Body of pancreas (tissue), 4 donors: ENCODE data around the gene SKAP1.

Experiments
- POLR2A ChIP-seq, 3 donors: fragments of 450-650 bp; IDR thresholded peaks; one replicate each; pipeline ENCODE4 v1.6.1; 2016; ENCODE audit warnings: antibody characterized with exemption in 3 of 3, mild to moderate bottlenecking in 2 of 3
- TF ChIP-seq, protein P1 (sequence below), 7 experiments: fragments of 450-650 bp in 4 of 7; fragments of 200-600 bp in 3 of 7; sonication (generic) in 3 of 7; IDR thresholded peaks; one replicate each; pipeline ENCODE4 v1.5.1; 2016 to 2019; ENCODE audit warnings: antibody characterized with exemption in 7 of 7

DNA sequence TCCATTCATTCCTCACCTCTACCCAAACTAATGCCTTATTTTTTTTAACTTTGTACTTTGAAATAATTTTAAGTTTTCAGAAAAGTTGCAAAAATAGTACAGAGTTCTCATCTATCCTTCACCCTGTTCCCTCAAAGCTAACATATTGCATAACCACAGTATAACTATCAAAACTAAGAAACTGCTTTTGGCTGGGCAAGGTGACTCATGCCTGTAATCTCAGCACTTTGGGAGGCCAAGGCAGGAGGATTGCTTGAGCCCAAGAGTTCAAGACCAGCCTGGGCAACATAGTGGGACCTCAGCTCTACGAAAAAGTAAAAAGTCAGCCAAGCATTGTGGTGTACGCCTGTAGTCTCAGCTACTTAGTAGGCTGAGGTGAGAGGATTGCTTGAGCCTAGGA, 147.7 kb downstream of the SKAP1 start:
- TF ChIP-seq, protein P1, sequence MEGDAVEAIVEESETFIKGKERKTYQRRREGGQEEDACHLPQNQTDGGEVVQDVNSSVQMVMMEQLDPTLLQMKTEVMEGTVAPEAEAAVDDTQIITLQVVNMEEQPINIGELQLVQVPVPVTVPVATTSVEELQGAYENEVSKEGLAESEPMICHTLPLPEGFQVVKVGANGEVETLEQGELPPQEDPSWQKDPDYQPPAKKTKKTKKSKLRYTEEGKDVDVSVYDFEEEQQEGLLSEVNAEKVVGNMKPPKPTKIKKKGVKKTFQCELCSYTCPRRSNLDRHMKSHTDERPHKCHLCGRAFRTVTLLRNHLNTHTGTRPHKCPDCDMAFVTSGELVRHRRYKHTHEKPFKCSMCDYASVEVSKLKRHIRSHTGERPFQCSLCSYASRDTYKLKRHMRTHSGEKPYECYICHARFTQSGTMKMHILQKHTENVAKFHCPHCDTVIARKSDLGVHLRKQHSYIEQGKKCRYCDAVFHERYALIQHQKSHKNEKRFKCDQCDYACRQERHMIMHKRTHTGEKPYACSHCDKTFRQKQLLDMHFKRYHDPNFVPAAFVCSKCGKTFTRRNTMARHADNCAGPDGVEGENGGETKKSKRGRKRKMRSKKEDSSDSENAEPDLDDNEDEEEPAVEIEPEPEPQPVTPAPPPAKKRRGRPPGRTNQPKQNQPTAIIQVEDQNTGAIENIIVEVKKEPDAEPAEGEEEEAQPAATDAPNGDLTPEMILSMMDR (IDR thresholded peaks at IDR 0.05): no peak
- TF ChIP-seq POLR2A (IDR thresholded peaks at IDR 0.05): no peak
